HepG2 (cell line): ENCODE measurements around the gene CNKSR3. TPM values are rescaled to one million over a fixed set of nuclear protein-coding genes. Genes with fewer than 3 reads are reported as not detected.

ENCODE experiments used
- ASH2L ChIP-seq: fragments of 300-600, 200-600 bp; sonication (generic); IDR thresholded peaks from 2 replicates; pipeline ENCODE4 v1.7.0; 2017; ENCODE audit warnings: low read depth, mild to moderate bottlenecking, moderate library complexity, mixed read lengths, low read length; ENCODE audit not compliant: insufficient read length
- HIVEP1 ChIP-seq: sonication (generic); formaldehyde crosslinking; IDR thresholded peaks from 2 replicates; pipeline ENCODE4 v1.4.0; 2020; ENCODE audit warnings: mild to moderate bottlenecking, missing genetic modification reagents
- IRX3 ChIP-seq: sonication (generic); formaldehyde crosslinking; IDR thresholded peaks from 2 replicates; pipeline ENCODE4 v1.8.1; 2023; ENCODE audit warnings: mild to moderate bottlenecking, low read depth, missing genetic modification reagents, borderline replicate concordance
- NRL ChIP-seq: sonication (generic); formaldehyde crosslinking; IDR thresholded peaks from 2 replicates; pipeline ENCODE4 v1.5.0; 2020; ENCODE audit warnings: missing genetic modification reagents, mild to moderate bottlenecking, moderate library complexity, borderline replicate concordance
- TBX3 ChIP-seq: fragments of 450-650 bp; IDR thresholded peaks from 2 replicates; pipeline ENCODE4 v1.6.1; 2017; ENCODE audit warnings: antibody characterized with exemption, mild to moderate bottlenecking, inconsistent platforms, borderline replicate concordance
- ZBTB40 ChIP-seq, 2 experiments: fragments of 450-650 bp in 1 of 2; sonication (generic) in 1 of 2; formaldehyde crosslinking in 1 of 2; IDR thresholded peaks; 2 replicates each; pipeline versions ENCODE4 v1.6.1 to v1.8.0; 2016 to 2022; ENCODE audit warnings: antibody characterized with exemption in 1 of 2, mild to moderate bottlenecking in 1 of 2, missing genetic modification reagents in 1 of 2
- ZBTB42 ChIP-seq: sonication (generic); formaldehyde crosslinking; IDR thresholded peaks from 2 replicates; pipeline ENCODE4 v1.5.0; 2020; ENCODE audit warnings: mild to moderate bottlenecking, missing genetic modification reagents
- ZNF160 ChIP-seq: sonication (generic); formaldehyde crosslinking; IDR thresholded peaks from 2 replicates; pipeline ENCODE4 v1.8.0; 2022; ENCODE audit warnings: mild to moderate bottlenecking, inconsistent platforms, missing genetic modification reagents
- ZNF224 ChIP-seq: sonication (generic); formaldehyde crosslinking; IDR thresholded peaks from 2 replicates; pipeline ENCODE4 v1.5.0; 2020; ENCODE audit warnings: mild to moderate bottlenecking, missing genetic modification reagents
- ZNF225 ChIP-seq: sonication (generic); formaldehyde crosslinking; IDR thresholded peaks from 2 replicates; pipeline ENCODE4 v1.4.0; 2020; ENCODE audit warnings: mild to moderate bottlenecking, missing genetic modification reagents
- ZNF251 ChIP-seq: sonication (generic); formaldehyde crosslinking; IDR thresholded peaks from 2 replicates; pipeline ENCODE4 v1.9.0; 2021; ENCODE audit warnings: mild to moderate bottlenecking, missing genetic modification reagents
- ZNF280B ChIP-seq: sonication (generic); formaldehyde crosslinking; IDR thresholded peaks from 2 replicates; pipeline ENCODE4 v1.5.0; 2020; ENCODE audit warnings: missing genetic modification reagents, mild to moderate bottlenecking, borderline replicate concordance
- ZNF687 ChIP-seq: sonication (generic); formaldehyde crosslinking; IDR thresholded peaks from 2 replicates; pipeline ENCODE4 v1.5.1; 2020; ENCODE audit warnings: mild to moderate bottlenecking, missing genetic modification reagents, moderate library complexity
- polyA plus RNA-seq, 8 experiments: library from polyadenylated mRNA; depleted of rRNA in 3 of 8; stranded (reverse) in 7 of 8; unstranded in 1 of 8; fragments of >200 nt; fragmentation: Illumina TruSeq in 4 of 8; extraction: Trizol in 4 of 8; gene quantifications; 2 replicates each; pipeline versions ENCODE4 v1.2.1 to v1.2.3, GENCODE V29; 2011 to 2016; ENCODE audit warnings: low read depth in 4 of 8, missing spikeins in 1 of 8, mixed read lengths in 1 of 8; ENCODE audit not compliant: insufficient read depth in 1 of 8
- total RNA-seq, 5 experiments: library from RNA; depleted of rRNA; stranded (reverse); fragments of >200 nt; fragmentation: Illumina TruSeq; extraction: Trizol; gene quantifications; 2 replicates each; pipeline ENCODE4 v1.2.3, GENCODE V29; 2016; ENCODE audit warnings: low read depth in 1 of 5

The CNKSR3 gene
- total and polyA plus RNA-seq, 2 of the 13 experiments (the other 11 are each of a cell fraction or from before 2014, with no cell fraction given), result 9.2 to 38.6 TPM

GRCh38 chr6:154509421-154510143, 903 bp downstream of the CNKSR3 start (continued):
- no peak for TF ChIP-seq ZNF280B (CRISPR knock-in tag)
- TF ChIP-seq ZNF224 (CRISPR knock-in tag), result no peak
- no peak for TF ChIP-seq TBX3
- TF ChIP-seq ZNF225 (CRISPR knock-in tag), result no peak
- peak; percentile 73 for TF ChIP-seq ASH2L
- TF ChIP-seq ZBTB40 (IDR thresholded peaks at IDR 0.05), result no peak
- peak; percentile 61 for TF ChIP-seq ZBTB40 (CRISPR knock-in tag; IDR thresholded peaks at IDR 0.05)
- no peak for TF ChIP-seq ZNF251 (CRISPR knock-in tag)
- peak; percentile 77 for TF ChIP-seq ZNF687 (CRISPR knock-in tag)
- no peak for TF ChIP-seq ZBTB42 (CRISPR knock-in tag)
- no peak; the same call in 1 of the 2 replicates for TF ChIP-seq IRX3 (CRISPR knock-in tag)
- peak; percentile 77 for TF ChIP-seq HIVEP1 (CRISPR knock-in tag)
- no peak; the same call in 1 of the 2 replicates for TF ChIP-seq NRL (CRISPR knock-in tag)
- no peak for TF ChIP-seq ZNF160 (CRISPR knock-in tag)
